K562 (cell line): Measurements from ENCODE around the gene CDK5R2. TPM values are rescaled to one million over a fixed set of nuclear protein-coding genes. Genes with fewer than 3 reads are reported as not detected.

Experiments used
- CTBP1 ChIP-seq: fragments of 450-650 bp; IDR thresholded peaks from 2 replicates; pipeline ENCODE4 v1.6.1; 2016; ENCODE audit warnings: borderline replicate concordance
- DDX20 ChIP-seq: fragments of 450-650 bp; IDR thresholded peaks from 2 replicates; pipeline ENCODE4 v1.6.1; 2016; ENCODE audit warnings: missing genetic modification characterization, low read depth, mild to moderate bottlenecking, missing compliant biosample characterization, moderate library complexity
- MYC ChIP-seq, 2 experiments: fragments of 250-450 bp in 1 of 2; sonication (Bioruptor Pico) in 1 of 2; IDR thresholded peaks; 2 replicates each; pipeline versions ENCODE4 v1.5.1 to v1.6.1; 2012 to 2021; ENCODE audit warnings: low read depth in 2 of 2, borderline replicate concordance in 1 of 2, improper control_type of control experiment in 1 of 2, low read length in 1 of 2, mild to moderate bottlenecking in 1 of 2, moderate library complexity in 1 of 2
- MYNN ChIP-seq, 2 experiments: sonication (generic); formaldehyde crosslinking in 1 of 2; IDR thresholded peaks; 2 replicates each; pipeline versions ENCODE4 v1.5.0 to v1.6.1; 2016 to 2020; ENCODE audit warnings: antibody characterized with exemption in 1 of 2, missing genetic modification reagents in 1 of 2
- PCBP2 ChIP-seq: fragments of 200-400 bp; formaldehyde crosslinking; IDR thresholded peaks from 2 replicates; pipeline ENCODE4 v1.6.1; 2018; ENCODE audit warnings: low read length, low read depth, mild to moderate bottlenecking, moderate library complexity; ENCODE audit not compliant: poor library complexity, severe bottlenecking
- RAD21 ChIP-seq, 2 experiments: fragments of 250-450 bp in 1 of 2; fragments of 450-650 bp in 1 of 2; sonication (Bioruptor Pico) in 1 of 2; formaldehyde crosslinking in 1 of 2; IDR thresholded peaks in 1 of 2; conservative IDR thresholded peaks in 1 of 2; 2 replicates each; pipeline versions ENCODE4 v1.4.0 to v1.8.0; 2020 to 2022; ENCODE audit warnings: mild to moderate bottlenecking in 2 of 2, moderate library complexity in 1 of 2
- RFX5 ChIP-seq: IDR thresholded peaks from 2 replicates; pipeline ENCODE4 v1.6.1; 2011; ENCODE audit warnings: low read depth, mild to moderate bottlenecking, improper control_type of control experiment, low read length
- STAG1 ChIP-seq: sonication (generic); formaldehyde crosslinking; IDR thresholded peaks from 2 replicates; pipeline ENCODE4 v1.5.0; 2020; ENCODE audit warnings: missing genetic modification reagents, borderline replicate concordance
- TRIM24 ChIP-seq, 2 experiments: fragments of 450-650 bp; IDR thresholded peaks; 2 replicates each; pipeline ENCODE4 v1.6.1; 2016
- ZBED1 ChIP-seq: IDR thresholded peaks from 2 replicates; pipeline ENCODE4 v1.6.1; 2014
- ZFP1 ChIP-seq: fragments of 450-650 bp; formaldehyde crosslinking; IDR thresholded peaks from 2 replicates; pipeline ENCODE4 v1.4.0; 2020; ENCODE audit warnings: mild to moderate bottlenecking, mixed read lengths
- polyA plus RNA-seq, 8 experiments: library from polyadenylated mRNA; depleted of rRNA in 4 of 8; stranded (reverse) in 5 of 8; unstranded in 3 of 8; fragments of >200 nt; fragmentation: Nextera tagmentation in 2 of 8; fragmentation: Illumina TruSeq in 1 of 8; extraction: Ambion mirVana in 2 of 8; extraction: Trizol in 1 of 8; gene quantifications; 2 replicates each; pipeline versions ENCODE4 v1.2.1 to v1.2.3, GENCODE V29; 2011 to 2014; ENCODE audit warnings: inconsistent platforms in 1 of 8, missing spikeins in 1 of 8
- total RNA-seq, 7 experiments: library from RNA; depleted of rRNA in 6 of 7; stranded (reverse); fragments of >200 nt in 6 of 7; fragmentation: Illumina TruSeq in 2 of 7; extraction: Trizol in 2 of 7; gene quantifications; 2 replicates each; pipeline versions ENCODE4 v1.2.1 to v1.2.3, GENCODE V29; 2011 to 2021; ENCODE audit warnings: low replicate concordance in 1 of 7
- TF ChIP-seq, protein P1 (sequence below): sonication (generic); formaldehyde crosslinking; IDR thresholded peaks from 2 replicates; pipeline ENCODE4 v1.5.0; 2020; ENCODE audit warnings: missing genetic modification reagents
- TF ChIP-seq, protein P2 (sequence below): fragments of 250-450 bp; sonication (Bioruptor Pico); IDR thresholded peaks from 2 replicates; pipeline ENCODE4 v1.8.0; 2021; ENCODE audit warnings: mild to moderate bottlenecking, moderate library complexity
- TF ChIP-seq, protein P3 (sequence below): sonication (generic); formaldehyde crosslinking; IDR thresholded peaks from 2 replicates; pipeline ENCODE4 v1.9.0; 2022; ENCODE audit warnings: mild to moderate bottlenecking, missing genetic modification reagents
- TF ChIP-seq, protein P4 (sequence below): fragments of 450-650 bp; IDR thresholded peaks from 2 replicates; pipeline ENCODE4 v1.7.0; 2016; ENCODE audit warnings: borderline replicate concordance
- TF ChIP-seq, protein P5 (sequence below): fragments of 250-450 bp; sonication (Bioruptor Pico); IDR thresholded peaks from 2 replicates; pipeline ENCODE4 v1.5.0; 2020; ENCODE audit warnings: mild to moderate bottlenecking, borderline replicate concordance
- TF ChIP-seq, protein P6 (sequence below): fragments of 250-450 bp; sonication (Bioruptor Pico); IDR thresholded peaks from 2 replicates; pipeline ENCODE4 v1.8.0; 2022; ENCODE audit warnings: inconsistent platforms

The CDK5R2 gene
- total and polyA plus RNA-seq, 9 of the 15 experiments (the other 6 are each of a cell fraction or from before 2014, with no cell fraction given), result 0.09 TPM; not detected in 8

DNA sequence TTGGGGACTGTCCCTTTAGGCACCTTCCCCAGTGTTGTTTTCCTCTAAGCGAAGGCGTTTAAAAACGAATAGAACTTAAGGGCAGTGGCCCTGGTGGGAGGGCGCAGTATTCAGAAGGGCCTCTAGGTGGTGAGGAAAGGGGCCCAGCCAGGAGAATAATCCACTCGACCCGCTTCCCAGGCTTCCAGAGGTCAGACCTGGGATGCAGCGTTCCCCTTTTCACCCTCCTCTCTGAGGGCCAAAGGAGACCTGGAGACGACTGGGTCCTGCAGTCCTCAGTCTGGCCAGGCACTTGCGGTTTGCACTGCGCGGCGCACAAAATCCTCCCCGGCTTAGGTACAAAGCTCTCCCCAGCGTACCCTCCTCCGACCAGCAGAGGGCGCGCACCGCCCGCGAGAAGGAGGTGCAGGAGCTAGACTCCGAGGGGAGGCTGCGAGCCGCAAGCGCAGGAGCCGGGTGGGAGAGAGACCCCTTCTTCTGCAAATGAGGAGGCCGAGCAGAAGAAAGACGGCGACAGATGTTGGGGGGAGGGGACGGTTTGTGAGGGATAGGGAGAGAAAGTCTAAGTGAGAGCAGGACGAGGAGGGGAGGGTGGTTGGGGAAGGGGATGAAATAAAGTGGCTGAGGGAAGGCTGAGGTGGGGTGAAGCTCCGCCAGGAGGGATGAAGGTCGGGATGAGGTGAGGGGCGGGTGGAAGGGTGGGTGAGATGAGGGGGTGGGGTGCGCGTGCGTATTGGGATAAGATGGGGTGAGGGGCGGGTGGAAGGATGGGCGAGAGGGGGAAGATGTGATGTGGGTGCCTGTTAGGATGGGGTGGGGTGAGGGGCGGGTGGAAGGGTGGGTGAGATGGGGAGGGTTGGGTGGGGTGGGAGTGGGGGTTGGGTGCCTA lies 20.6 kb downstream of the CDK5R2 start (continued):
- TF ChIP-seq, protein P1, sequence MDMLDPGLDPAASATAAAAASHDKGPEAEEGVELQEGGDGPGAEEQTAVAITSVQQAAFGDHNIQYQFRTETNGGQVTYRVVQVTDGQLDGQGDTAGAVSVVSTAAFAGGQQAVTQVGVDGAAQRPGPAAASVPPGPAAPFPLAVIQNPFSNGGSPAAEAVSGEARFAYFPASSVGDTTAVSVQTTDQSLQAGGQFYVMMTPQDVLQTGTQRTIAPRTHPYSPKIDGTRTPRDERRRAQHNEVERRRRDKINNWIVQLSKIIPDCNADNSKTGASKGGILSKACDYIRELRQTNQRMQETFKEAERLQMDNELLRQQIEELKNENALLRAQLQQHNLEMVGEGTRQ (CRISPR knock-in tag), result no peak
- TF ChIP-seq, protein P2, sequence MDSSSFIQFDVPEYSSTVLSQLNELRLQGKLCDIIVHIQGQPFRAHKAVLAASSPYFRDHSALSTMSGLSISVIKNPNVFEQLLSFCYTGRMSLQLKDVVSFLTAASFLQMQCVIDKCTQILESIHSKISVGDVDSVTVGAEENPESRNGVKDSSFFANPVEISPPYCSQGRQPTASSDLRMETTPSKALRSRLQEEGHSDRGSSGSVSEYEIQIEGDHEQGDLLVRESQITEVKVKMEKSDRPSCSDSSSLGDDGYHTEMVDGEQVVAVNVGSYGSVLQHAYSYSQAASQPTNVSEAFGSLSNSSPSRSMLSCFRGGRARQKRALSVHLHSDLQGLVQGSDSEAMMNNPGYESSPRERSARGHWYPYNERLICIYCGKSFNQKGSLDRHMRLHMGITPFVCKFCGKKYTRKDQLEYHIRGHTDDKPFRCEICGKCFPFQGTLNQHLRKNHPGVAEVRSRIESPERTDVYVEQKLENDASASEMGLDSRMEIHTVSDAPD (CRISPR knock-in tag), result no peak
- TF ChIP-seq RAD21 (CRISPR knock-in tag; conservative IDR thresholded peaks at IDR 0.05 in 1 of 2, IDR thresholded peaks at IDR 0.05 in 1 of 2), result peak; percentile 77 to 78
- TF ChIP-seq, protein P3, sequence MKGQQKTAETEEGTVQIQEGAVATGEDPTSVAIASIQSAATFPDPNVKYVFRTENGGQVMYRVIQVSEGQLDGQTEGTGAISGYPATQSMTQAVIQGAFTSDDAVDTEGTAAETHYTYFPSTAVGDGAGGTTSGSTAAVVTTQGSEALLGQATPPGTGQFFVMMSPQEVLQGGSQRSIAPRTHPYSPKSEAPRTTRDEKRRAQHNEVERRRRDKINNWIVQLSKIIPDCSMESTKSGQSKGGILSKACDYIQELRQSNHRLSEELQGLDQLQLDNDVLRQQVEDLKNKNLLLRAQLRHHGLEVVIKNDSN (CRISPR knock-in tag), result no peak
- TF ChIP-seq, protein P4, sequence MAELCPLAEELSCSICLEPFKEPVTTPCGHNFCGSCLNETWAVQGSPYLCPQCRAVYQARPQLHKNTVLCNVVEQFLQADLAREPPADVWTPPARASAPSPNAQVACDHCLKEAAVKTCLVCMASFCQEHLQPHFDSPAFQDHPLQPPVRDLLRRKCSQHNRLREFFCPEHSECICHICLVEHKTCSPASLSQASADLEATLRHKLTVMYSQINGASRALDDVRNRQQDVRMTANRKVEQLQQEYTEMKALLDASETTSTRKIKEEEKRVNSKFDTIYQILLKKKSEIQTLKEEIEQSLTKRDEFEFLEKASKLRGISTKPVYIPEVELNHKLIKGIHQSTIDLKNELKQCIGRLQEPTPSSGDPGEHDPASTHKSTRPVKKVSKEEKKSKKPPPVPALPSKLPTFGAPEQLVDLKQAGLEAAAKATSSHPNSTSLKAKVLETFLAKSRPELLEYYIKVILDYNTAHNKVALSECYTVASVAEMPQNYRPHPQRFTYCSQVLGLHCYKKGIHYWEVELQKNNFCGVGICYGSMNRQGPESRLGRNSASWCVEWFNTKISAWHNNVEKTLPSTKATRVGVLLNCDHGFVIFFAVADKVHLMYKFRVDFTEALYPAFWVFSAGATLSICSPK, result no peak
- TF ChIP-seq STAG1, result 0 out of 2 replicates have a peak, but pooled peaks have one; percentile 16
- no peak for TF ChIP-seq MYC (IDR thresholded peaks at IDR 0.05; ENCODE audit: low read depth, low read length)
- no peak for TF ChIP-seq MYC (CRISPR knock-in tag; IDR thresholded peaks at IDR 0.05; ENCODE audit: borderline replicate concordance, low read depth)
- TF ChIP-seq, protein P5, sequence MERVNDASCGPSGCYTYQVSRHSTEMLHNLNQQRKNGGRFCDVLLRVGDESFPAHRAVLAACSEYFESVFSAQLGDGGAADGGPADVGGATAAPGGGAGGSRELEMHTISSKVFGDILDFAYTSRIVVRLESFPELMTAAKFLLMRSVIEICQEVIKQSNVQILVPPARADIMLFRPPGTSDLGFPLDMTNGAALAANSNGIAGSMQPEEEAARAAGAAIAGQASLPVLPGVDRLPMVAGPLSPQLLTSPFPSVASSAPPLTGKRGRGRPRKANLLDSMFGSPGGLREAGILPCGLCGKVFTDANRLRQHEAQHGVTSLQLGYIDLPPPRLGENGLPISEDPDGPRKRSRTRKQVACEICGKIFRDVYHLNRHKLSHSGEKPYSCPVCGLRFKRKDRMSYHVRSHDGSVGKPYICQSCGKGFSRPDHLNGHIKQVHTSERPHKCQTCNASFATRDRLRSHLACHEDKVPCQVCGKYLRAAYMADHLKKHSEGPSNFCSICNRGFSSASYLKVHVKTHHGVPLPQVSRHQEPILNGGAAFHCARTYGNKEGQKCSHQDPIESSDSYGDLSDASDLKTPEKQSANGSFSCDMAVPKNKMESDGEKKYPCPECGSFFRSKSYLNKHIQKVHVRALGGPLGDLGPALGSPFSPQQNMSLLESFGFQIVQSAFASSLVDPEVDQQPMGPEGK (CRISPR knock-in tag), result no peak
- no peak for TF ChIP-seq PCBP2
- TF ChIP-seq, protein P6, sequence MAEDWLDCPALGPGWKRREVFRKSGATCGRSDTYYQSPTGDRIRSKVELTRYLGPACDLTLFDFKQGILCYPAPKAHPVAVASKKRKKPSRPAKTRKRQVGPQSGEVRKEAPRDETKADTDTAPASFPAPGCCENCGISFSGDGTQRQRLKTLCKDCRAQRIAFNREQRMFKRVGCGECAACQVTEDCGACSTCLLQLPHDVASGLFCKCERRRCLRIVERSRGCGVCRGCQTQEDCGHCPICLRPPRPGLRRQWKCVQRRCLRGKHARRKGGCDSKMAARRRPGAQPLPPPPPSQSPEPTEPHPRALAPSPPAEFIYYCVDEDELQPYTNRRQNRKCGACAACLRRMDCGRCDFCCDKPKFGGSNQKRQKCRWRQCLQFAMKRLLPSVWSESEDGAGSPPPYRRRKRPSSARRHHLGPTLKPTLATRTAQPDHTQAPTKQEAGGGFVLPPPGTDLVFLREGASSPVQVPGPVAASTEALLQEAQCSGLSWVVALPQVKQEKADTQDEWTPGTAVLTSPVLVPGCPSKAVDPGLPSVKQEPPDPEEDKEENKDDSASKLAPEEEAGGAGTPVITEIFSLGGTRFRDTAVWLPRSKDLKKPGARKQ (CRISPR knock-in tag), result no peak
- TF ChIP-seq CTBP1, result peak; percentile 26; the same call in 1 of the 2 replicates
- no peak for TF ChIP-seq ZBED1
- TF ChIP-seq TRIM24 (IDR thresholded peaks at IDR 0.05), result no peak
- TF ChIP-seq ZFP1 (CRISPR knock-in tag), result no peak
- TF ChIP-seq DDX20, result no peak
- TF ChIP-seq RFX5, result no peak
- no peak for TF ChIP-seq MYNN (IDR thresholded peaks at IDR 0.05)
- TF ChIP-seq MYNN (CRISPR knock-in tag; IDR thresholded peaks at IDR 0.05), result no peak
